ENCODE measurements around the gene SLC23A1.
A peak's percentile ranks its signal among the peaks of the same experiment; 100 is the strongest.

Gene SLC23A1

DNA sequence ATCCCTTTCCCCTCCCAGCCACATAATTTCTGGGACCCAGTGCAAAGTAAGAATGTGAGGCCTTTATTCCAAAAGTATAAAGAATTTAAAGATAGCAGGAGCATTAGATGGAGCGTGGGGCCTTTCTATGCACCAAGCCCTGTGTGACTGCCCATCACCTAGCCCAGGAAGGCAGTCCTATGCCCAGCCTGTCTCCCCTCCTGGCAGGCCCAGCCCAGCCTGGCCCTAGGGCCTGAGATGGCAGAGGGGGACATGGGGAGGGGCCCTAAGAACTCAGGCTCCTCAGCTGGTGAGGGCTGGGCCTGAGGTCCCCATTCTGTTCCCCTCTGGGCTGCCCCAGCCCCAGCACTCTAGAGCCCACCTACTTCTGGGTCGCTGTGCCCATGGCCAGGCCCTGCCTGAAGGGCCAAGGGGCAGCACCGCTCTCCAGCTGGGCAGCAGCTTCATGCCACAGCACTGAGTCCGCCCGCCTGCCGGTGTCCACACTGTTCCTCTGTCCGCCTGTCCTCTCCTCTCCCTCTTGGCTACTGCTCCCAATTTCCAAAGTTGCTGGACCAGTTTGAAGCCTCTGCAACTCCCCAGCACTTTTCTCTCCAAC is 995 bp upstream of the SLC23A1 start:
- Histone ChIP-seq H3K9ac (ENCODE audit: low read length) (peak overlapping the region; percentile 46; the same call in 1 of the 2 replicates), H3K27me3 (ENCODE audit: insufficient read depth, low read length) (no peaks in the 10 kb centered on the region), H3F3A (ENCODE audit: insufficient read depth, low read length) (no peaks in the 10 kb centered on the region; the same call in 1 of the 2 replicates), H3K4me2 (ENCODE audit: low read length) (no peak overlapping the region), H4K20me1 (ENCODE audit: insufficient read depth, low read length) (no peaks in the 10 kb centered on the region), H3K4me3 (ENCODE audit: low read depth, low read length, poor library complexity, severe bottlenecking) (no peak overlapping the region), H3K27ac (ENCODE audit: low read depth, low read length, poor library complexity, severe bottlenecking) (peak overlapping the region; percentile 98), H3K4me1 (ENCODE audit: insufficient read depth, low read length, severe bottlenecking) (peaks cover 58% of the 10 kb centered on the region), H3K36me3 (ENCODE audit: insufficient read depth, low read length) (peaks cover 29% of the 10 kb centered on the region), H2AFZ (ENCODE audit: low read length) (no peak overlapping the region), H3K9me3 (ENCODE audit: low read length) (no peaks in the 10 kb centered on the region), H3K9me2 (ENCODE audit: low read depth, low read length) (no peaks in the 10 kb centered on the region), H3K79me2 (ENCODE audit: insufficient read depth, low read length) (no peaks in the 10 kb centered on the region)
- TF ChIP-seq, protein P1, sequence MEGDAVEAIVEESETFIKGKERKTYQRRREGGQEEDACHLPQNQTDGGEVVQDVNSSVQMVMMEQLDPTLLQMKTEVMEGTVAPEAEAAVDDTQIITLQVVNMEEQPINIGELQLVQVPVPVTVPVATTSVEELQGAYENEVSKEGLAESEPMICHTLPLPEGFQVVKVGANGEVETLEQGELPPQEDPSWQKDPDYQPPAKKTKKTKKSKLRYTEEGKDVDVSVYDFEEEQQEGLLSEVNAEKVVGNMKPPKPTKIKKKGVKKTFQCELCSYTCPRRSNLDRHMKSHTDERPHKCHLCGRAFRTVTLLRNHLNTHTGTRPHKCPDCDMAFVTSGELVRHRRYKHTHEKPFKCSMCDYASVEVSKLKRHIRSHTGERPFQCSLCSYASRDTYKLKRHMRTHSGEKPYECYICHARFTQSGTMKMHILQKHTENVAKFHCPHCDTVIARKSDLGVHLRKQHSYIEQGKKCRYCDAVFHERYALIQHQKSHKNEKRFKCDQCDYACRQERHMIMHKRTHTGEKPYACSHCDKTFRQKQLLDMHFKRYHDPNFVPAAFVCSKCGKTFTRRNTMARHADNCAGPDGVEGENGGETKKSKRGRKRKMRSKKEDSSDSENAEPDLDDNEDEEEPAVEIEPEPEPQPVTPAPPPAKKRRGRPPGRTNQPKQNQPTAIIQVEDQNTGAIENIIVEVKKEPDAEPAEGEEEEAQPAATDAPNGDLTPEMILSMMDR (IDR thresholded peaks at IDR 0.05; ENCODE audit: low read length), result no peak
- TF ChIP-seq EZH2 (IDR thresholded peaks at IDR 0.05; ENCODE audit: borderline replicate concordance, low read length), result no peak

DNA sequence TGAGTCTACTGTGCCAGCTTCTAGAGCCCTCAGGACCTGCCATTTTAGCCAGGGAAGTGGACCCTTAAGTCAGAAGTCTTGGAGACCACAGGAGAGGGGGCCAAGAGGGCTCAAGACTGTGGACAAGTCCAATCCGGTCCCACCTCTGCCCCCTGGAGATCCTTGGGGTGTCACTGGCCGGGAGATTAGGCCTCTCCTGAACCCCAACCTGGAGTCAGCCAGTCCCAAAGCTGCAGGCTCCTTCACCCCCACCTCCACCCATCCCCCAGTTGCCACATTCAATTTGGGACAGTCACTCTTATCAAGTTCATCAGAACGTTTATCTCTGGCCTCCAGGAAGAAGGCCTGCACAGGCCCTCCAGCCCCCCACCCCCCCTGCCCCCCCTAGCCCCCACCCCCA is 290 bp downstream of the SLC23A1 start:
- H3K27me3 ChIP-seq (ENCODE audit: insufficient read depth, low read length), result no peaks in the 10 kb centered on the region
- TF ChIP-seq, protein P1 (IDR thresholded peaks at IDR 0.05; ENCODE audit: low read length), result no peak
- TF ChIP-seq EZH2 (IDR thresholded peaks at IDR 0.05; ENCODE audit: borderline replicate concordance, low read length), result no peak
- peaks cover 49% of the 10 kb centered on the region for H3K4me1 ChIP-seq (ENCODE audit: insufficient read depth, low read length, severe bottlenecking)
- H3F3A ChIP-seq (ENCODE audit: insufficient read depth, low read length), result no peaks in the 10 kb centered on the region; the same call in 1 of the 2 replicates
- H3K9me2 ChIP-seq (ENCODE audit: low read depth, low read length), result no peaks in the 10 kb centered on the region
- H3K9ac ChIP-seq (ENCODE audit: low read length), result no peak overlapping the region
- peaks cover 19% of the 10 kb centered on the region for H3K36me3 ChIP-seq (ENCODE audit: insufficient read depth, low read length)
- no peak overlapping the region for H3K4me3 ChIP-seq (ENCODE audit: low read depth, low read length, poor library complexity, severe bottlenecking)
- H3K79me2 ChIP-seq (ENCODE audit: insufficient read depth, low read length), result no peaks in the 10 kb centered on the region
- H3K27ac ChIP-seq (ENCODE audit: low read depth, low read length, poor library complexity, severe bottlenecking), result no peak overlapping the region
- H4K20me1 ChIP-seq (ENCODE audit: insufficient read depth, low read length), result no peaks in the 10 kb centered on the region
- H3K4me2 ChIP-seq (ENCODE audit: low read length), result no peak overlapping the region
- H3K9me3 ChIP-seq (ENCODE audit: low read length), result no peaks in the 10 kb centered on the region
- no peak overlapping the region for H2AFZ ChIP-seq (ENCODE audit: low read length)

DNA sequence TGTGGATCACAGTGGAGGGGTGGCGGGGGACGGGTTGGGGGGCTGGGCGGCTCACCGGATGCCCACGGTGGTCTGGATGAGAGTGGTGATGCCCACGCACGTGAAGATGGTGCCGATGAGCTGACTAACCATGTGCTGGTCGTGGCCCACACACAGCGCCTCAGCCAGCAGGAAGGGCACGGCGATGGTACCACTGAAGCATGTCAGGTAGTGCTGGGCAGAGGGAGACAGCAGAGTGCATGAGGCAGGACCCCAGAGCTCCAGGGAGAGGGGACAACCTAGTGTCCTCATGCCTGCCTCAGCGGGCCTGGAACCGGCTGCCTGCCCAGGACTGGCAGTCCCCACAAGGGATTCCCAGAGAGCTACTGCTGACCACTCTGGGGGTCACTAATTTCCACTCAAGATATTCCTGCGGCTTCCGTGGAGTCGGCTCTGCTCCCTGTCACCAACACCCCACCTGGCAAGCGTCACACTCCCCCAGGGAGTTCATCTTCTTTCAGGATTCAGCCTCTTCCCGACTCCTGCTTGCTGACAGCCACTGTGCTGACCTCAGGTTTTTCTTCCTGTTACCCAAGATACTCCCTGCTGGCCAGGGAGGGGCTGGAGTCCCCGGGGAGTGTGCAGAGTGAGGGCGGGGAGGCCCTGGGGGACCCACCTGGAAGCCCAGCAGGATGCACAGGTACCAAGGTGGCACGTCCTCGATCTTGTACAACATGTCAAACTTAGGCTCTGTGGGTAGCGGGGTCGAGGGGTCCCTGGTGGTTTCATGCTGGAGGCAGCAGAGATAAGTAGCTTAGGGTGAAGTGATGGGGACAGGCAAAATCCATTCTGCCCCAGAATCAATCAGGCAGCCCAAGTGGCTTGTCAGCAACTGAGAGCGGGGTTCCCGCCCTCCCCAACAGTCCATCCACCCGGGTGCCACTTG is 998 bp downstream of the SLC23A1 start:
- TF ChIP-seq EZH2 (IDR thresholded peaks at IDR 0.05; ENCODE audit: borderline replicate concordance, low read length), result no peak
- TF ChIP-seq, protein P1 (IDR thresholded peaks at IDR 0.05; ENCODE audit: low read length), result no peak
- H3K4me2 ChIP-seq (ENCODE audit: low read length), result no peak overlapping the region
- H3K27ac ChIP-seq (ENCODE audit: low read depth, low read length, poor library complexity, severe bottlenecking), result no peak overlapping the region

More for the DNA sequence above, 998 bp downstream of the SLC23A1 start:
- Histone ChIP-seq H3K9ac (ENCODE audit: low read length) (no peak overlapping the region), H3K79me2 (ENCODE audit: insufficient read depth, low read length) (no peaks in the 10 kb centered on the region), H3K4me3 (ENCODE audit: low read depth, low read length, poor library complexity, severe bottlenecking) (no peak overlapping the region), H2AFZ (ENCODE audit: low read length) (no peak overlapping the region), H3K27me3 (ENCODE audit: insufficient read depth, low read length) (no peaks in the 10 kb centered on the region), H3F3A (ENCODE audit: insufficient read depth, low read length) (no peaks in the 10 kb centered on the region; the same call in 1 of the 2 replicates), H3K9me3 (ENCODE audit: low read length) (no peaks in the 10 kb centered on the region), H4K20me1 (ENCODE audit: insufficient read depth, low read length) (no peaks in the 10 kb centered on the region), H3K4me1 (ENCODE audit: insufficient read depth, low read length, severe bottlenecking) (peaks cover 42% of the 10 kb centered on the region), H3K9me2 (ENCODE audit: low read depth, low read length) (no peaks in the 10 kb centered on the region), H3K36me3 (ENCODE audit: insufficient read depth, low read length) (peaks cover 12% of the 10 kb centered on the region)
